RPMI8226 (cell line): ENCODE results near the gene ABCC4.
A peak's percentile ranks its signal among the peaks of the same experiment; 100 is the strongest.

Experiments
- DNase-seq: peaks from one replicate; pipeline ENCODE4 v3.0.0-alpha.2; 2015

The ABCC4 gene

GRCh38 chr13:95255072-95255732 lies 46.0 kb downstream of the ABCC4 start:
- no peak for DNase-seq

- DNase-seq: no peak
Measured at GRCh38 chr13:95254339-95254738, 46.9 kb downstream of the ABCC4 start.

- no peak for DNase-seq
Measured at GRCh38 chr13:95253033-95253432, 48.2 kb downstream of the ABCC4 start.

GRCh38 chr13:95251641-95252040 lies 49.6 kb downstream of the ABCC4 start:
- no peak for DNase-seq

GRCh38 chr13:95250961-95251360 lies 50.3 kb downstream of the ABCC4 start:
- DNase-seq: no peak

- no peak for DNase-seq
Measured at GRCh38 chr13:95248953-95249352, 52.3 kb downstream of the ABCC4 start.

- DNase-seq: no peak
Measured at GRCh38 chr13:95247852-95248251, 53.4 kb downstream of the ABCC4 start.

GRCh38 chr13:95247171-95247570 lies 54.1 kb downstream of the ABCC4 start:
- DNase-seq: peak; percentile 8

- DNase-seq: peak; percentile 93
Measured at GRCh38 chr13:95246292-95247082, 54.8 kb downstream of the ABCC4 start.

- peak; percentile 80 for DNase-seq
Measured at GRCh38 chr13:95245071-95245470, 56.2 kb downstream of the ABCC4 start.

GRCh38 chr13:95243207-95243606 lies 58.0 kb downstream of the ABCC4 start:
- peak; percentile 71 for DNase-seq

GRCh38 chr13:95241321-95241720 lies 59.9 kb downstream of the ABCC4 start:
- DNase-seq: no peak

GRCh38 chr13:95239283-95239682 lies 62.0 kb downstream of the ABCC4 start:
- DNase-seq: peak; percentile 62

GRCh38 chr13:95237310-95237870 lies 63.9 kb downstream of the ABCC4 start:
- no peak for DNase-seq

- DNase-seq: no peak
Measured at GRCh38 chr13:95236774-95237173, 64.5 kb downstream of the ABCC4 start.

GRCh38 chr13:95235974-95236373 lies 65.3 kb downstream of the ABCC4 start:
- no peak for DNase-seq

GRCh38 chr13:95235199-95235756 lies 66.0 kb downstream of the ABCC4 start:
- DNase-seq: peak; percentile 7

GRCh38 chr13:95234242-95234641 lies 67.0 kb downstream of the ABCC4 start:
- DNase-seq: no peak

GRCh38 chr13:95233026-95233635 lies 68.1 kb downstream of the ABCC4 start:
- DNase-seq: no peak

GRCh38 chr13:95231393-95231792 lies 69.9 kb downstream of the ABCC4 start:
- DNase-seq: no peak

GRCh38 chr13:95229855-95230254 lies 71.4 kb downstream of the ABCC4 start:
- DNase-seq: no peak

GRCh38 chr13:95228130-95228529 lies 73.1 kb downstream of the ABCC4 start:
- peak; percentile 42 for DNase-seq
